ENCODE results near the gene DOC2A. TPM values are rescaled to one million over a fixed set of nuclear protein-coding genes. Genes with fewer than 3 reads are reported as not detected.
"Not testable (repeated sequence)": the region's sequence is repeated elsewhere in the genome, so short reads cannot be mapped to it uniquely, and the experiment has no call there.

The DOC2A gene
- total and polyA plus RNA-seq, 4 donors: 0.09 to 0.22 (median 0.17) TPM; not detected in 1

GRCh38 chr16:29959821-29960220, 51.0 kb downstream of the DOC2A start:
- not testable (repeated sequence) for H3K27ac ChIP-seq (ENCODE audit: low read depth in 1 of 2, low read length in 2 of 2); H3K27me3 ChIP-seq (ENCODE audit: control insufficient read depth in 4 of 4, insufficient read depth in 4 of 4, low read length in 3 of 4); H3K9ac ChIP-seq (ENCODE audit: low read depth in 1 of 2, low read length in 2 of 2); H3K36me3 ChIP-seq (ENCODE audit: control insufficient read depth in 4 of 4, insufficient read depth in 3 of 4, low read depth in 1 of 4, low read length in 3 of 4); H3K4me3 ChIP-seq (ENCODE audit: low read depth in 1 of 3, low read length in 3 of 3); H3K9me3 ChIP-seq (ENCODE audit: control insufficient read depth in 4 of 4, low read length in 3 of 4); DNase-seq (ENCODE audit: low spot score)
- peaks cover 2 to 20% (median 11%) of the 10 kb centered on the region in 4 donors for H3K4me1 ChIP-seq (ENCODE audit: control insufficient read depth in 4 of 4, insufficient read depth in 4 of 4, low read length in 3 of 4)
- WGBS: 96% methylated on average over 4 of the region's 4 CpGs

- 85% methylated on average over 9 of the region's 9 CpGs for WGBS
- TF ChIP-seq TAF1 (conservative IDR thresholded peaks at IDR 0.05) (no peak), RXRA (IDR thresholded peaks at IDR 0.05) (no peak), REST (IDR thresholded peaks at IDR 0.05) (no peak), GABPA (IDR thresholded peaks at IDR 0.05 in 1 of 2, conservative IDR thresholded peaks at IDR 0.05 in 1 of 2) (no peak), NR2F2 (IDR thresholded peaks at IDR 0.05) (no peak), HNF4A (conservative IDR thresholded peaks at IDR 0.05) (no peak), FOXA1 (IDR thresholded peaks at IDR 0.05) (no peak), CTCF (IDR thresholded peaks at IDR 0.05; ENCODE audit: low read depth, low read length, missing input control) (no peak), YY1 (IDR thresholded peaks at IDR 0.05) (no peak)
- Histone ChIP-seq H3K9me3 (ENCODE audit: control insufficient read depth in 4 of 4, low read length in 3 of 4) (no peaks in the 10 kb centered on the region), H3K27me3 (ENCODE audit: control insufficient read depth in 4 of 4, insufficient read depth in 4 of 4, low read length in 3 of 4) (no peaks in the 10 kb centered on the region), H3K27ac (ENCODE audit: low read depth in 1 of 2, low read length in 2 of 2) (no peak overlapping the region), H3K36me3 (ENCODE audit: control insufficient read depth in 4 of 4, insufficient read depth in 3 of 4, low read depth in 1 of 4, low read length in 3 of 4) (no peaks in the 10 kb centered on the region), H3K4me1 (ENCODE audit: control insufficient read depth in 4 of 4, insufficient read depth in 4 of 4, low read length in 3 of 4) (peaks cover 2 to 17% (median 8%) of the 10 kb centered on the region in 4 donors), H3K4me3 (ENCODE audit: low read depth in 1 of 3, low read length in 3 of 3) (no peak overlapping the region), H3K9ac (ENCODE audit: low read depth in 1 of 2, low read length in 2 of 2) (no peak overlapping the region)
- DNase-seq (ENCODE audit: low spot score): no peak
Measured at GRCh38 chr16:29959293-29959692, 51.5 kb downstream of the DOC2A start.

GRCh38 chr16:29958756-29959155, 52.1 kb downstream of the DOC2A start:
- Histone ChIP-seq H3K27ac (ENCODE audit: low read depth in 1 of 2, low read length in 2 of 2) (no peak overlapping the region), H3K9ac (ENCODE audit: low read depth in 1 of 2, low read length in 2 of 2) (no peak overlapping the region)
- WGBS: 92% methylated on average over 5 of the region's 5 CpGs

More at GRCh38 chr16:29958756-29959155, 52.1 kb downstream of the DOC2A start:
- Histone ChIP-seq H3K4me1 (ENCODE audit: control insufficient read depth in 4 of 4, insufficient read depth in 4 of 4, low read length in 3 of 4) (peaks cover 2 to 17% (median 8%) of the 10 kb centered on the region in 4 donors), H3K27me3 (ENCODE audit: control insufficient read depth in 4 of 4, insufficient read depth in 4 of 4, low read length in 3 of 4) (no peaks in the 10 kb centered on the region), H3K9me3 (ENCODE audit: control insufficient read depth in 4 of 4, low read length in 3 of 4) (no peaks in the 10 kb centered on the region), H3K4me3 (ENCODE audit: low read depth in 1 of 3, low read length in 3 of 3) (no peak overlapping the region), H3K36me3 (ENCODE audit: control insufficient read depth in 4 of 4, insufficient read depth in 3 of 4, low read depth in 1 of 4, low read length in 3 of 4) (no peaks in the 10 kb centered on the region)
- TF ChIP-seq NR2F2 (IDR thresholded peaks at IDR 0.05) (no peak), RXRA (IDR thresholded peaks at IDR 0.05) (no peak), JUND (IDR thresholded peaks at IDR 0.05) (no peak), TAF1 (conservative IDR thresholded peaks at IDR 0.05) (no peak), MAX (IDR thresholded peaks at IDR 0.05) (no peak), EGR1 (IDR thresholded peaks at IDR 0.05; ENCODE audit: low read depth in 2 of 2) (no peak)
- no peak for DNase-seq (ENCODE audit: low spot score)

Other genes starting within 250 kb of the DOC2A start
- gene ZG16, start 232.8 kb downstream of the DOC2A start, total RNA-seq: 1 to 10 TPM in 1 of 2 donors, under 1 TPM in 1; 0.19 to 2.7 TPM
- gene ZG16, start 232.8 kb downstream of the DOC2A start, polyA plus RNA-seq: 1 to 10 TPM in 1 of 2 donors, under 1 TPM in 1; 0.68 to 2.8 TPM
- 10 to 100 TPM; 15.0 to 80.1 TPM for gene KIF22, start 220.3 kb downstream of the DOC2A start, total RNA-seq
- gene KIF22, start 220.3 kb downstream of the DOC2A start, polyA plus RNA-seq: 10 to 100 TPM; 39.9 to 58.7 TPM
- gene MAZ, start 204.5 kb downstream of the DOC2A start, total RNA-seq: 100 to 1,000 TPM in 1 of 2 donors, 10 to 100 TPM in 1; 28.4 to 272 TPM
- 10 to 100 TPM; 16.0 to 61.7 TPM for gene MAZ, start 204.5 kb downstream of the DOC2A start, polyA plus RNA-seq
- gene PRRT2, start 198.8 kb downstream of the DOC2A start, total RNA-seq: under 1 TPM; 0.09 to 0.59 TPM
- under 1 TPM; 0.16 to 0.28 TPM for gene PRRT2, start 198.8 kb downstream of the DOC2A start, polyA plus RNA-seq
- 10 to 100 TPM; 11.1 to 16.9 TPM for gene PAGR1, start 194.9 kb downstream of the DOC2A start, total RNA-seq
- gene PAGR1, start 194.9 kb downstream of the DOC2A start, polyA plus RNA-seq: 10 to 100 TPM in 1 of 2 donors, 1 to 10 TPM in 1; 7.3 to 18.7 TPM
- gene MVP, start 190.6 kb downstream of the DOC2A start, total RNA-seq: 10 to 100 TPM; 30.7 to 78.4 TPM
- 10 to 100 TPM; 40.1 to 61.4 TPM for gene MVP, start 190.6 kb downstream of the DOC2A start, polyA plus RNA-seq
- gene CDIPT, start 147.8 kb downstream of the DOC2A start, total RNA-seq: 10 to 100 TPM; 31.4 to 38.7 TPM
- 100 to 1,000 TPM in 1 of 2 donors, 10 to 100 TPM in 1; 38.1 to 102 TPM for gene CDIPT, start 147.8 kb downstream of the DOC2A start, polyA plus RNA-seq
- gene SEZ6L2, start 111.5 kb downstream of the DOC2A start, total RNA-seq: under 1 TPM; 0.25 to 0.37 TPM
- gene SEZ6L2, start 111.5 kb downstream of the DOC2A start, polyA plus RNA-seq: under 1 TPM; 0.24 to 0.35 TPM
- under 1 TPM in 1 of 2 donors, not detected in 1; 0.25 TPM for gene ASPHD1, start 110.5 kb downstream of the DOC2A start, total RNA-seq
- under 1 TPM in 1 of 2 donors, not detected in 1; 0.28 TPM for gene ASPHD1, start 110.5 kb downstream of the DOC2A start, polyA plus RNA-seq
- 10 to 100 TPM in 1 of 2 donors, 1 to 10 TPM in 1; 3.1 to 13.1 TPM for gene KCTD13, start 84.8 kb downstream of the DOC2A start, total RNA-seq
- gene KCTD13, start 84.8 kb downstream of the DOC2A start, polyA plus RNA-seq: 1 to 10 TPM; 2.7 to 4.4 TPM
- gene TMEM219, start 48.9 kb downstream of the DOC2A start, total RNA-seq: 10 to 100 TPM; 25.5 to 29.6 TPM
- 10 to 100 TPM; 64.1 to 75.9 TPM for gene TMEM219, start 48.9 kb downstream of the DOC2A start, polyA plus RNA-seq
- gene TAOK2, start 37.2 kb downstream of the DOC2A start, total RNA-seq: 10 to 100 TPM; 19.0 to 27.9 TPM
- gene TAOK2, start 37.2 kb downstream of the DOC2A start, polyA plus RNA-seq: 10 to 100 TPM in 1 of 2 donors, 1 to 10 TPM in 1; 2.2 to 12.9 TPM
- gene HIRIP3, start 15.4 kb downstream of the DOC2A start, total RNA-seq: 10 to 100 TPM in 1 of 2 donors, 1 to 10 TPM in 1; 9.2 to 10.5 TPM
- gene HIRIP3, start 15.4 kb downstream of the DOC2A start, polyA plus RNA-seq: 1 to 10 TPM; 5.7 to 9.0 TPM
- gene INO80E, start 14.8 kb downstream of the DOC2A start, total RNA-seq: 10 to 100 TPM; 11.7 to 24.8 TPM
- gene INO80E, start 14.8 kb downstream of the DOC2A start, polyA plus RNA-seq: 10 to 100 TPM in 1 of 2 donors, 1 to 10 TPM in 1; 8.0 to 22.8 TPM
- not detected for gene C16orf92, start 12.2 kb upstream of the DOC2A start, total RNA-seq
- gene C16orf92, start 12.2 kb upstream of the DOC2A start, polyA plus RNA-seq: not detected
- under 1 TPM in 1 of 2 donors, not detected in 1; 0.65 TPM for gene TLCD3B, start 20.2 kb upstream of the DOC2A start, total RNA-seq
- gene TLCD3B, start 20.2 kb upstream of the DOC2A start, polyA plus RNA-seq: under 1 TPM in 1 of 2 donors, not detected in 1; 0.05 TPM
- 10 to 100 TPM; 96.8 to 99.3 TPM for gene ALDOA, start 54.7 kb upstream of the DOC2A start, total RNA-seq
- gene ALDOA, start 54.7 kb upstream of the DOC2A start, polyA plus RNA-seq: 100 to 1,000 TPM; 142 to 251 TPM
- gene PPP4C, start 65.0 kb upstream of the DOC2A start, total RNA-seq: 10 to 100 TPM; 49.7 to 68.7 TPM
- 10 to 100 TPM; 56.3 to 79.6 TPM for gene PPP4C, start 65.0 kb upstream of the DOC2A start, polyA plus RNA-seq
- under 1 TPM; 0.09 to 0.25 TPM for gene TBX6, start 80.9 kb upstream of the DOC2A start, total RNA-seq
- under 1 TPM; 0.10 to 0.26 TPM for gene TBX6, start 80.9 kb upstream of the DOC2A start, polyA plus RNA-seq
- 10 to 100 TPM; 10.5 to 42.7 TPM for gene YPEL3, start 85.2 kb upstream of the DOC2A start, total RNA-seq
- 10 to 100 TPM; 19.7 to 29.2 TPM for gene YPEL3, start 85.2 kb upstream of the DOC2A start, polyA plus RNA-seq
- gene GDPD3, start 102.5 kb upstream of the DOC2A start, total RNA-seq: under 1 TPM; 0.42 to 0.67 TPM
- under 1 TPM; 0.43 to 0.71 TPM for gene GDPD3, start 102.5 kb upstream of the DOC2A start, polyA plus RNA-seq
- gene MAPK3, start 112.2 kb upstream of the DOC2A start, total RNA-seq: 1 to 10 TPM; 3.7 to 8.7 TPM
- 10 to 100 TPM in 1 of 2 donors, 1 to 10 TPM in 1; 7.5 to 18.6 TPM for gene MAPK3, start 112.2 kb upstream of the DOC2A start, polyA plus RNA-seq
- gene CORO1A, start 172.6 kb upstream of the DOC2A start, total RNA-seq: 10 to 100 TPM; 12.7 to 26.7 TPM
- 10 to 100 TPM in 1 of 2 donors, 1 to 10 TPM in 1; 6.0 to 16.7 TPM for gene CORO1A, start 172.6 kb upstream of the DOC2A start, polyA plus RNA-seq
- 10 to 100 TPM; 21.2 to 79.8 TPM for gene BOLA2B, start 182.6 kb upstream of the DOC2A start, total RNA-seq
- gene BOLA2B, start 182.6 kb upstream of the DOC2A start, polyA plus RNA-seq: 10 to 100 TPM; 47.6 to 66.0 TPM
- gene SLX1A, start 182.8 kb upstream of the DOC2A start, total RNA-seq: 10 to 100 TPM; 37.1 to 37.9 TPM
- 10 to 100 TPM; 46.1 to 55.2 TPM for gene SLX1A, start 182.8 kb upstream of the DOC2A start, polyA plus RNA-seq
- 1 to 10 TPM; 2.8 to 9.4 TPM for gene SULT1A3, start 188.2 kb upstream of the DOC2A start, total RNA-seq
- 10 to 100 TPM; 12.6 to 13.8 TPM for gene SULT1A3, start 188.2 kb upstream of the DOC2A start, polyA plus RNA-seq
- gene NPIPB13, start 237.5 kb upstream of the DOC2A start, total RNA-seq: 1 to 10 TPM; 1.3 to 1.5 TPM
- 1 to 10 TPM in 1 of 2 donors, under 1 TPM in 1; 0.70 to 1.4 TPM for gene NPIPB13, start 237.5 kb upstream of the DOC2A start, polyA plus RNA-seq